GM19099 (cell line): ENCODE measurements around the gene PARD3B.

Experiments used
- POLR2A ChIP-seq: IDR thresholded peaks from 3 replicates; pipeline ENCODE4 v1.6.1; 2011; ENCODE audit warnings: low read depth; ENCODE audit not compliant: insufficient read length; ENCODE audit errors: extremely low read depth

The PARD3B gene

DNA sequence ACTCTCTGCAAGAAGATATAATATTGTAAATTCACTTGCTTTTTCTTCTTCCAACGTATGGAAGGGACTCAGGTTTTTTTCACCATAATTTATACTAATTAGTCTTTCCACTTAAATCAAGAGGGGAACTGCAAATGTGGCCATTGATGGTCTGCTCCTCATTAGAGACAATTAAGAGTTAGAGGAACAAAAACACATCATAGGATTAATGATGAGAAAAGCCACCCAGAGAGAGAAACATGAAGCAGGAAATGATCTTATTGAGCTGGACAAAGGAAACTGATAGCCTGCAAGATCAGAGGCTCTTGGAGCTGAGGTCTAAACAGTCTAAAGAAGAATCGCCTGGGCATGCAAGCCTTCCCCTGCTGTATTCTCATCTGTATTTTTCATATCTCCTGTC, 985.8 kb downstream of the PARD3B start:
- TF ChIP-seq POLR2A: no peak

DNA sequence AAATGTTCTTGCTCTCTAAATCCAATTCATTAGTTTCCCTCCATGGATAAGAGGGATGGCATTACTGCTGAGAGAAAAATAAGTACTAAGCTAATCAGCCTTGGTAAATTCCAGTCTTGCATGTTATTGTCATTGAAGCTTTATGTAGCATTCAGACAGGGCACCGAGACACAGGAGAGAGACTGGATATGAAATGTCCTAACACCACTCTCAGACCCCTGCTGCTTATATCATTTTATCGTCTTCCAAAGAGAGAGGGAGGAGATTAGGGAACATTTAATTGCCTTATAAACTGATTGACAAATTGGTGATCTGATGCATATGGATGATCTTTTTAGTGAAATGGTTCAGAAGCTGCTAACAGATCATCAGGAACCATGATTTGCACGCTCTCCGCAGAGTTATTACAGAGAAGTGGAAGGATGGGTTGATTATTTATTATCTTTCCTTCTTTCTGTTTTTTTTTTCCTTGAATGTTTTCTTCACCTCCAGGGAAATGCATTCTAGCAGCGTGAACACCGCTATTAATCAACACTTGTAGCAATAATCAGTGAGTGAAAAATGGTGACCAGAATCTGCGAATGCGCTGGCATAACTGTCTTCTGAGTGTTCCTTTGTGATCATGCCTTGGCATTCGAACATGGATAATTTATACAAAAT, 986.3 kb downstream of the PARD3B start:
- no peak for TF ChIP-seq POLR2A

DNA sequence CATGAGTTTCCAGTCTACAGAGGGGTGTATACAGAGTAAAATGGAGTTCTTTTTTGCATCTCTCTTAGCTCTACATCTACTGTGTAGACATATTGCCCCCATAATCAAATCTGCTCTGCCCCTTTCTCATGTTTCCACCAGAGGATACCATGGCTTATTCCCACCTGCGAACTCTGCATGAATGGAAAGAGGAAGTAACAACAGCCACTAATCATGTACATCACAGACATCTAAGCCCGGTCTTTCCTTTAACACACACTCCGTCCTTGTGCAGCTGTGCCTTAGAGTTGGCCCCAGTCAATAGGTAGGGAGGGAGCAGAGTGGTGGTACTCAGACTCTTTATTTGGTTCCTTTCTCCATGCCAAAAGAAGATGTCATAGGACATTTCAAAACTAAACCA, 989.7 kb downstream of the PARD3B start:
- TF ChIP-seq POLR2A: no peak

- no peak for TF ChIP-seq POLR2A
Observed at GRCh38 chr2:205539603-205540002, 994.3 kb downstream of the PARD3B start.

- no peak for TF ChIP-seq POLR2A
Observed at GRCh38 chr2:205540036-205540435, 994.8 kb downstream of the PARD3B start.

DNA sequence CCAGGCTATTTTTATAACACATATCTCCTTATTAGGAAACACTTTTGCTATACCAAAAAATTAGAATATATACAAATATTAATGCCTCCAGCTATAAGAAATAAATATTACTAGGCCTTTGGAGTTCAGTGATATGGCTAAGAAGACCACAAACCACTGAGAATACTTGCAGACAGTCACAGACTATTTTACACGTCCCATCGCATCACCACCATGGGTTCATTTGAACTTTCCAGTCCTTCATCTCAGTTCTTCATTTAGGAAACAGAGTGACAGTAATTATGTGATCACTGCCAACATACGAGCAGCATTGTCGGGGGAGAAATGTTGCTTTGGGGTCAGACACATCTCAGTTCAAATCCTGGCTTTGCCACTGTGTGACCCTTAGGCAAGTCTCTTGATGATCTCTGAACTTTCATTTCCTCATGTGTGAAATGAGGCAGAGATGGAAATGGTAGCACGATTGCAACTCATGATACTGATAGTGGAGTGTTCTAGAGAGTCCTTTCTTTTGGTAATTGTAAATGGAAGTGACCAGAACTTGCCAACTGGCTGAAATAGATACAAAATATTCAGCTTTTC, 998.1 kb downstream of the PARD3B start:
- TF ChIP-seq POLR2A: no peak

- TF ChIP-seq POLR2A: no peak
Observed at GRCh38 chr2:205543937-205544702, 998.8 kb downstream of the PARD3B start.

DNA sequence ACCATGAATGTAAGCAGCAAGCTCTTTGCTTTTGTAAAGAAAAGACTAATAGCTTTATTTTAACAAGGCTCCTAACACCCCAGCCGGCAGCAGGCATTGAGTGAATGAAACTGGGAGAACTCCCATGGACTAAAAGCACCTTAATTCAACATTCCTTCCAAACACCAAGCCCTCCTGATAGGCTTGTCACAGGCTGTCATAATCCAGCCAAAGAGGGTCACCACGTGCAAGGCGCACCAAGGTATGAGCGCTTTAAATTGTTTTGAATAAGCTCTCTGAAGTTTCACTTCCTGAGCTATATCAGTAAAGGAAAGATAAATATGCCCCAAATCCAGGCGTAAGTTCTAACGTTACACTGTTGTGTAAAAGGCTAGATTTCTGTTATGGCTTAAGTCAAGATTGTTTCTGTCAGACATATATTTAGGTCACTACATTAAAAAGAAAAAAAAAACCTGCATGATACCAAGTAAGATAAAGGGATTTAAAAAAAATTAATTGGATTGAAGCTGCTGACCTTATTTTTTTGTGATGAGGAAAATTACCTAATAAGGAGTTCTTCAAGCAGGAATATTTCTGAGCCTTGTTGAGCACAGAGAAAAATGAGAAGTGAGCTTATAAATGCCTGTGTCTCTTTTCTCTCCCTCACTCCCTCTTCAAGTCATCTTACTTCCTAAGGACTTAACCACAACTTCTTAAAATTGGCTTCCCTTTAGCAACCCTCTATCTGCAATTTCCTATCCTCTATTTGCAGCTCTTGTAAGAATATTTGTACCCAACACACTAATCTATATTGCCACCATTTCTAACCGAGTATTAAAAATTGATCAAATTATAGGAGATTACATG, 1000.9 kb downstream of the PARD3B start:
- no peak for TF ChIP-seq POLR2A

DNA sequence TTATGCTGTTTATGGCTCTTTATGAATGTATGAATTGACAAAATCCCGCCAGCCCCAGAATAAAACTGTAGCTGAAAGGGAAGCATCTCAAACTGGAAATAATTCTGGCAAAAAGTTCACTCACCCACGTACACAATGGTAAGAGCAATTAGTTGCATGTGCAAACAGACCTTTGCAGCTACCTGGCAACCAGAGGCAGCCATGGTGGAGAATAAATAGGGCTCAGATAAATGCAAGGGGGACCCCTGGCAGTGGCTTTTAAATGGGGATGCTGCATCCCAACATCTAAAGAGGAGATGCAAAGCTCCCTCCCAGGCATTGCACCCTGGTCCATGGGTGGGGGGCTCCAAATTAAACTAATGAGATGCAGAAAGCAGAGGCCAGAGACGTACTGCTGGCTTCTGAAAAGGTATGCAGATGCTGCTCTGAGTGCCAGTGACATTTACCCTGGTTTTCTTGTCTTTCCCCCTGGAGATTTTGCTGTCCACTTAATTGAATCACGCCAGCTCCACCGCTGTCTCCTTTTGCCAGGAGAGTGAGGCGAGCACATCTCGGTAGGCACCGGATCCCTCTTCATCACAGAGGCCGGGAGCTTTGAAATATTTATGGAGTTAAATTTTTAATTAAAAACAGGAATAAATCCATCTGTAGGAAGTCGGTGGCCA, 1010.4 kb downstream of the PARD3B start:
- TF ChIP-seq POLR2A: no peak

DNA sequence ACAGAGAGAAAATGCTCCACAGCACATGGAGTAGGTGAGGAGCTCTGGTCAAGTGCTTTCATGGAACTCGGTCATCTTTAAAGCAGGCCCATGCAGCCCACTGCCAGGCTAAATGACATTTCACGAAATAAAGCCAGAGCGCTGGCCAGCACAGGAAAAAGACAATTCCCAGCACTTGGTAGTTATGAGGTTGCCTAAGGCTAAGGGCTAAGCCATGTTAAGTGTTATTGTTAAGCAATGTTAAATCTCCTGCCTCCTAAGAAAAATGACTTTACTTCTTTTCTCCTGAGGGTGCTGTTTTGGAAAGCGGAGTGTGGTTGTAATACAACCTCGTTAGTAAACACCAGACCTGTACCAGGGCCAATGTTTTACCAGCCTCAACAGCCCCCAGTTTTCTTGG, 1011.1 kb downstream of the PARD3B start:
- no peak for TF ChIP-seq POLR2A

- no peak for TF ChIP-seq POLR2A
Observed at GRCh38 chr2:205556841-205557539, 1011.7 kb downstream of the PARD3B start.

GRCh38 chr2:205557873-205558272, 1012.6 kb downstream of the PARD3B start:
- TF ChIP-seq POLR2A: no peak

DNA sequence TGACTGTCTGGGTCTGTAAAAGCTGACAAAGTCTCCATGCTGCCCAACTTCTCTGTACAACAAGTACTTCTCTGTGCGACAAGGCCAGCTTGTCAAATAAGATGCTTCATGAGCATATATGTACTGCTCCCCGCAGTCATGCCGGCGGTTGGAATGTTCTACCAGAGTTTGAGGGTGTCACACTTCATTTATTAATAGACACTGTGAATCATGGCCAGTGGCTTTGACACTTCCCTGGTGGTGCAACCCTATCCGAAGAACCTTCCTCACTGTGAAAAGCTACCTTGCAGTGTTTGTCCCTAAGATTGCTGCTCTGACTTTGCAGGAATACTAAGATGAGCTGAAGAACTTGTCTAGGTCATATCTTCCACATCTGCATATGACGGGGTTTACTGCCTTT, 1016.2 kb downstream of the PARD3B start:
- no peak for TF ChIP-seq POLR2A

DNA sequence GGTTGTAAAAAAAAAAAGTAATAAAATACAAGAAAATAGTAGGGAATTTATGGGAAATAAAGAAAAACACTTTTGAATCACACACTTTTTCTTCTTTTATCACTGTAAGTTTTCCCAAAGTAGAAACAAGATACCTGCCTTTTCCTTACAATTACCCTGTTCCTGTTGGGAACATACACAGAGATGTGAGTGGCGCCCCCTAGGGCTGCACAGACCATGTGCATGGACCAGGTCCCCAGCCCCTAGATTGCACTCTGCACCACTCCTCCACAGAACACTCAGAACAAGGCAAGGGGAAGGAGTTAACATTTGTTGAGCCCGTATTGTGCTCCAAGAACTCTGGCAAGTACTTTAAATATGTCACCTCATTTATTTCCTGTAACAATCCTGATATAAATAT, 1018.4 kb downstream of the PARD3B start:
- no peak for TF ChIP-seq POLR2A

GRCh38 chr2:205564346-205565141, 1019.3 kb downstream of the PARD3B start:
- TF ChIP-seq POLR2A: no peak
